ENCODE results near the gene MRPS2.

DNA sequence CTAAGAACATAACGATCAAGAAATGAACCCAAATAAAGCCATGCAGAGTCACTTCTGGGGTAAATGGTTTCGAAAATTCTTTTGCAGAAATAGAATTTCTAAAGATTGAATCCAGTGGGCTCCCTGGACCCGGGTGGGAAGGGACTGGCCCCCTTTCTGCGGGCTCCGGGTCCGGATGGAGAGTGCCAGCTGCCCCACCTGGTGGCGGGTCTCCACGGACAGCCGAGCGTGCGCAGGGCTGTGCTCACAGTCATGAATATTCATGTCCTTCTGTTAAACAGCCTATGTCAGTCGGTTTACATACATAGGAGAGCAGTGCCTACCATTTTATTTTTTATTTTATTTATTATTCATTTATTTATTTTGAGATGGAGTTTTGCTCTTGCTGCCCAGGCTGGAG, 25.6 kb upstream of the MRPS2 start:
- TF ChIP-seq, protein P1, sequence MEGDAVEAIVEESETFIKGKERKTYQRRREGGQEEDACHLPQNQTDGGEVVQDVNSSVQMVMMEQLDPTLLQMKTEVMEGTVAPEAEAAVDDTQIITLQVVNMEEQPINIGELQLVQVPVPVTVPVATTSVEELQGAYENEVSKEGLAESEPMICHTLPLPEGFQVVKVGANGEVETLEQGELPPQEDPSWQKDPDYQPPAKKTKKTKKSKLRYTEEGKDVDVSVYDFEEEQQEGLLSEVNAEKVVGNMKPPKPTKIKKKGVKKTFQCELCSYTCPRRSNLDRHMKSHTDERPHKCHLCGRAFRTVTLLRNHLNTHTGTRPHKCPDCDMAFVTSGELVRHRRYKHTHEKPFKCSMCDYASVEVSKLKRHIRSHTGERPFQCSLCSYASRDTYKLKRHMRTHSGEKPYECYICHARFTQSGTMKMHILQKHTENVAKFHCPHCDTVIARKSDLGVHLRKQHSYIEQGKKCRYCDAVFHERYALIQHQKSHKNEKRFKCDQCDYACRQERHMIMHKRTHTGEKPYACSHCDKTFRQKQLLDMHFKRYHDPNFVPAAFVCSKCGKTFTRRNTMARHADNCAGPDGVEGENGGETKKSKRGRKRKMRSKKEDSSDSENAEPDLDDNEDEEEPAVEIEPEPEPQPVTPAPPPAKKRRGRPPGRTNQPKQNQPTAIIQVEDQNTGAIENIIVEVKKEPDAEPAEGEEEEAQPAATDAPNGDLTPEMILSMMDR (IDR thresholded peaks at IDR 0.05 in 2 of 3, conservative IDR thresholded peaks at IDR 0.05 in 1 of 3; ENCODE audit: control insufficient read depth in 2 of 3, extremely low read depth in 1 of 3, insufficient read depth in 1 of 3, low read depth in 3 of 3, low read length in 3 of 3): peak; percentile 16 to 40 (median 39); a peak in 4 of 6 replicates
- TF ChIP-seq, protein P2, sequence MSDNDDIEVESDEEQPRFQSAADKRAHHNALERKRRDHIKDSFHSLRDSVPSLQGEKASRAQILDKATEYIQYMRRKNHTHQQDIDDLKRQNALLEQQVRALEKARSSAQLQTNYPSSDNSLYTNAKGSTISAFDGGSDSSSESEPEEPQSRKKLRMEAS (IDR thresholded peaks at IDR 0.05; ENCODE audit: low read depth, low read length): no peak
- TF ChIP-seq SREBF2 (IDR thresholded peaks at IDR 0.05; ENCODE audit: low read length) (no peak), TAF1 (IDR thresholded peaks at IDR 0.05; ENCODE audit: borderline replicate concordance, low read depth, low read length) (no peak), EP300 (IDR thresholded peaks at IDR 0.05; ENCODE audit: borderline replicate concordance in 1 of 2, control insufficient read depth in 1 of 2, low read depth in 2 of 2, low read length in 2 of 2) (no peak), ZNF274 (IDR thresholded peaks at IDR 0.05; ENCODE audit: insufficient read depth, insufficient read length) (no peak)
- TF ChIP-seq, protein P3, sequence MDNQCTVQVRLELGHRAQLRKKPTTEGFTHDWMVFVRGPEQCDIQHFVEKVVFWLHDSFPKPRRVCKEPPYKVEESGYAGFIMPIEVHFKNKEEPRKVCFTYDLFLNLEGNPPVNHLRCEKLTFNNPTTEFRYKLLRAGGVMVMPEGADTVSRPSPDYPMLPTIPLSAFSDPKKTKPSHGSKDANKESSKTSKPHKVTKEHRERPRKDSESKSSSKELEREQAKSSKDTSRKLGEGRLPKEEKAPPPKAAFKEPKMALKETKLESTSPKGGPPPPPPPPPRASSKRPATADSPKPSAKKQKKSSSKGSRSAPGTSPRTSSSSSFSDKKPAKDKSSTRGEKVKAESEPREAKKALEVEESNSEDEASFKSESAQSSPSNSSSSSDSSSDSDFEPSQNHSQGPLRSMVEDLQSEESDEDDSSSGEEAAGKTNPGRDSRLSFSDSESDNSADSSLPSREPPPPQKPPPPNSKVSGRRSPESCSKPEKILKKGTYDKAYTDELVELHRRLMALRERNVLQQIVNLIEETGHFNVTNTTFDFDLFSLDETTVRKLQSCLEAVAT (IDR thresholded peaks at IDR 0.05): no peak
- TF ChIP-seq, protein P4, sequence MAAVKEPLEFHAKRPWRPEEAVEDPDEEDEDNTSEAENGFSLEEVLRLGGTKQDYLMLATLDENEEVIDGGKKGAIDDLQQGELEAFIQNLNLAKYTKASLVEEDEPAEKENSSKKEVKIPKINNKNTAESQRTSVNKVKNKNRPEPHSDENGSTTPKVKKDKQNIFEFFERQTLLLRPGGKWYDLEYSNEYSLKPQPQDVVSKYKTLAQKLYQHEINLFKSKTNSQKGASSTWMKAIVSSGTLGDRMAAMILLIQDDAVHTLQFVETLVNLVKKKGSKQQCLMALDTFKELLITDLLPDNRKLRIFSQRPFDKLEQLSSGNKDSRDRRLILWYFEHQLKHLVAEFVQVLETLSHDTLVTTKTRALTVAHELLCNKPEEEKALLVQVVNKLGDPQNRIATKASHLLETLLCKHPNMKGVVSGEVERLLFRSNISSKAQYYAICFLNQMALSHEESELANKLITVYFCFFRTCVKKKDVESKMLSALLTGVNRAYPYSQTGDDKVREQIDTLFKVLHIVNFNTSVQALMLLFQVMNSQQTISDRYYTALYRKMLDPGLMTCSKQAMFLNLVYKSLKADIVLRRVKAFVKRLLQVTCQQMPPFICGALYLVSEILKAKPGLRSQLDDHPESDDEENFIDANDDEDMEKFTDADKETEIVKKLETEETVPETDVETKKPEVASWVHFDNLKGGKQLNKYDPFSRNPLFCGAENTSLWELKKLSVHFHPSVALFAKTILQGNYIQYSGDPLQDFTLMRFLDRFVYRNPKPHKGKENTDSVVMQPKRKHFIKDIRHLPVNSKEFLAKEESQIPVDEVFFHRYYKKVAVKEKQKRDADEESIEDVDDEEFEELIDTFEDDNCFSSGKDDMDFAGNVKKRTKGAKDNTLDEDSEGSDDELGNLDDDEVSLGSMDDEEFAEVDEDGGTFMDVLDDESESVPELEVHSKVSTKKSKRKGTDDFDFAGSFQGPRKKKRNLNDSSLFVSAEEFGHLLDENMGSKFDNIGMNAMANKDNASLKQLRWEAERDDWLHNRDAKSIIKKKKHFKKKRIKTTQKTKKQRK (IDR thresholded peaks at IDR 0.05; ENCODE audit: low read depth, low read length): no peak

All from GM12878 (cell line).